ENCODE results near the gene CHPT1.
A peak's percentile ranks its signal among the peaks of the same experiment; 100 is the strongest.

Gene CHPT1

GRCh38 chr12:101745481-101745880, 48.0 kb downstream of the CHPT1 start (continued):
- no peak for TF ChIP-seq TSHZ2 (CRISPR knock-in tag; IDR thresholded peaks at IDR 0.05)

GRCh38 chr12:101746196-101746595, 48.8 kb downstream of the CHPT1 start:
- TF ChIP-seq ZNF565 (CRISPR knock-in tag; conservative IDR thresholded peaks at IDR 0.05; ENCODE audit: low read depth) (no peak), TCF4 (CRISPR knock-in tag; IDR thresholded peaks at IDR 0.05; ENCODE audit: borderline replicate concordance) (no peak), ZFP30 (CRISPR knock-in tag; IDR thresholded peaks at IDR 0.05) (no peak), PATZ1 (CRISPR knock-in tag; IDR thresholded peaks at IDR 0.05; ENCODE audit: borderline replicate concordance) (no peak), SNAI2 (CRISPR knock-in tag; IDR thresholded peaks at IDR 0.05) (no peak), PPARA (CRISPR knock-in tag; IDR thresholded peaks at IDR 0.05; ENCODE audit: borderline replicate concordance) (no peak), ZC3H10 (CRISPR knock-in tag; IDR thresholded peaks at IDR 0.05) (no peak), GLIS3 (CRISPR knock-in tag; IDR thresholded peaks at IDR 0.05) (no peak), TSHZ2 (CRISPR knock-in tag; IDR thresholded peaks at IDR 0.05) (no peak), POU6F1 (CRISPR knock-in tag; IDR thresholded peaks at IDR 0.05; ENCODE audit: borderline replicate concordance, low read depth) (no peak), ZNF8 (CRISPR knock-in tag; IDR thresholded peaks at IDR 0.05) (no peak), RARB (CRISPR knock-in tag; IDR thresholded peaks at IDR 0.05) (no peak), ARNTL (CRISPR knock-in tag; IDR thresholded peaks at IDR 0.05; ENCODE audit: borderline replicate concordance, low read depth) (no peak), ESRRG (CRISPR knock-in tag; IDR thresholded peaks at IDR 0.05) (no peak), CSRNP3 (CRISPR knock-in tag; IDR thresholded peaks at IDR 0.05) (no peak), CSDC2 (CRISPR knock-in tag; IDR thresholded peaks at IDR 0.05) (no peak), CREB5 (CRISPR knock-in tag; IDR thresholded peaks at IDR 0.05; ENCODE audit: low read depth) (no peak), ZNF70 (CRISPR knock-in tag; IDR thresholded peaks at IDR 0.05) (no peak)
- peak; percentile 29 for ATAC-seq

GRCh38 chr12:101746661-101747060, 49.2 kb downstream of the CHPT1 start:
- ATAC-seq = peak; percentile 72
- TF ChIP-seq ZFP30 (CRISPR knock-in tag; IDR thresholded peaks at IDR 0.05) (no peak), ISL1 (CRISPR knock-in tag; IDR thresholded peaks at IDR 0.05) (peak; percentile 86)
